Endothelial cell of umbilical vein (primary cell): Measurements from ENCODE around the gene TMEM191B. TPM values are rescaled to one million over a fixed set of nuclear protein-coding genes. Genes with fewer than 3 reads are reported as not detected.
A peak's percentile ranks its signal among the peaks of the same experiment; 100 is the strongest.
"Not testable (repeated sequence)": the region's sequence is repeated elsewhere in the genome, so short reads cannot be mapped to it uniquely, and the experiment has no call there.

Experiments used
- BruUV-seq: library from RNA; stranded (reverse); fragments of 400-500 nt; replicated peaks from 2 replicates; lab custom pipeline; 2021; lab: Mats Ljungman, UMichigan
- CTCF ChIA-PET: fragments of 300-600, 350-600 bp; sonication (Branson Sonifier 250); formaldehyde crosslinking; loops from one replicate; lab custom pipeline; 2021; ENCODE audit warnings: antibody characterized with exemption, inconsistent platforms; lab: Charles Lee
- POLR2A ChIA-PET: fragments of 300-600, 350-600 bp; sonication (Branson Sonifier 250); formaldehyde crosslinking; loops from one replicate; lab custom pipeline; 2021; ENCODE audit warnings: antibody characterized with exemption, inconsistent platforms; lab: Charles Lee
- DNase-seq: peaks from one replicate; pipeline ENCODE4 v3.0.0-alpha.2; 2011; ENCODE audit warnings: low read depth, low spot score
- FAIRE-seq: peaks from 2 replicates; lab custom pipeline; 2011; peaks lifted over from hg19 to GRCh38; lab: Jason Lieb, UNC
- H2AFZ ChIP-seq: 2 replicates; pipeline ENCODE4 v1.6.0; 2012; ENCODE audit warnings: low read depth, low read length, control low read depth, inconsistent platforms
- H3K27ac ChIP-seq: 2 replicates; pipeline ENCODE4 v1.5.1; 2011; ENCODE audit warnings: low read depth, mild to moderate bottlenecking, control low read depth, low read length, moderate library complexity; ENCODE audit not compliant: insufficient read depth
- H3K27me3 ChIP-seq, 2 experiments: 2 replicates each; pipeline versions ENCODE4 v1.6.0 to v1.6.1; 2011; ENCODE audit warnings: low read length in 2 of 2, mixed read lengths in 1 of 2; ENCODE audit not compliant: control insufficient read depth in 2 of 2, insufficient read depth in 2 of 2
- H3K36me3 ChIP-seq, 2 experiments: 2 replicates in 1 of 2; 3 replicates in 1 of 2; pipeline ENCODE4 v1.5.1; 2011; ENCODE audit warnings: low read length in 2 of 2, mild to moderate bottlenecking in 1 of 2, moderate library complexity in 1 of 2; ENCODE audit not compliant: control insufficient read depth in 2 of 2, insufficient read depth in 2 of 2; ENCODE audit errors: extremely low read depth in 1 of 2
- H3K4me1 ChIP-seq: 3 replicates; pipeline ENCODE4 v1.5.1; 2011; ENCODE audit warnings: mild to moderate bottlenecking, low read length; ENCODE audit not compliant: control insufficient read depth, insufficient read depth; ENCODE audit errors: extremely low read depth
- H3K4me2 ChIP-seq: 2 replicates; pipeline ENCODE4 v1.6.1; 2011; ENCODE audit warnings: low read length, control low read depth, mixed read lengths; ENCODE audit not compliant: insufficient read depth
- H3K4me3 ChIP-seq, 3 experiments: fragments of 200-600 bp in 1 of 3; sonication (generic), shearing (Covaris generic) in 1 of 3; replicated peaks in 1 of 3; 2 replicates each; pipeline ENCODE4 v1.5.1; 2011 to 2016; ENCODE audit warnings: control low read depth in 3 of 3, low read length in 3 of 3, mild to moderate bottlenecking in 2 of 3, inconsistent platforms in 1 of 3, low read depth in 1 of 3, moderate library complexity in 1 of 3; ENCODE audit not compliant: insufficient read depth in 1 of 3
- H3K79me2 ChIP-seq: 2 replicates; pipeline ENCODE4 v1.6.0; 2012; ENCODE audit warnings: low read length, inconsistent platforms; ENCODE audit not compliant: control insufficient read depth, insufficient read depth
- H3K9ac ChIP-seq: replicated peaks from 2 replicates; pipeline ENCODE3; 2011; ENCODE audit warnings: low read length, control low read depth; ENCODE audit not compliant: insufficient read depth; ENCODE audit errors: extremely low read depth
- H3K9me1 ChIP-seq: replicated peaks from 3 replicates; pipeline ENCODE4 v1.6.0; 2011; ENCODE audit warnings: mild to moderate bottlenecking, low read length; ENCODE audit not compliant: control insufficient read depth, insufficient read depth; ENCODE audit errors: extremely low read depth
- H3K9me3 ChIP-seq: replicated peaks from 2 replicates; pipeline ENCODE4 v1.5.1; 2012; ENCODE audit warnings: low read length, inconsistent platforms; ENCODE audit not compliant: control insufficient read depth, insufficient read depth
- H4K20me1 ChIP-seq: replicated peaks from 2 replicates; pipeline ENCODE3; 2011; ENCODE audit warnings: mild to moderate bottlenecking, low read length; ENCODE audit not compliant: control insufficient read depth, insufficient read depth; ENCODE audit errors: extremely low read depth
- dilution Hi-C: fragments of 300-500 bp; cut with MboI; formaldehyde crosslinking; loops from one replicate; pipeline ENCODE4 v1.15.0; 2019; ENCODE audit warnings: low sequenced_read_pairs; ENCODE audit not compliant: extremely low pct_ligation_motif_present
- intact Hi-C: fragments of 100-400 bp; cut with micrococcal nuclease; formaldehyde crosslinking; loops from one replicate; pipeline ENCODE4 v1.10.0; 2022
- polyA plus RNA-seq, 4 experiments: library from polyadenylated mRNA; depleted of rRNA in 3 of 4; stranded (reverse) in 3 of 4; unstranded in 1 of 4; fragments of >200 nt; gene quantifications; 2 replicates each; pipeline versions ENCODE4 v1.2.1 to v1.2.3, GENCODE V29; 2011 to 2012; ENCODE audit warnings: missing spikeins in 1 of 4
- total RNA-seq: library from RNA; stranded (reverse); gene quantifications from 2 replicates; pipeline ENCODE4 v1.2.3, GENCODE V29; 2021

Gene TMEM191B
- total and polyA plus RNA-seq, 2 donors (not counting 3 experiments of a cell fraction or from before 2014, with no cell fraction given) = 0.33 TPM; not detected in 1

- BruUV-seq, CTCF ChIA-PET, FAIRE-seq: not testable (repeated sequence)
These were observed 4.3 kb upstream of the TMEM191B start for GRCh38 chr22:18523328-18523727.

GRCh38 chr22:18528597-18529415 is 1.2 kb downstream of the TMEM191B start:
- H3K27me3 ChIP-seq, H3K36me3 ChIP-seq, BruUV-seq, H3K4me2 ChIP-seq, POLR2A ChIA-PET, CTCF ChIA-PET, H3K9me3 ChIP-seq, H4K20me1 ChIP-seq, H3K9ac ChIP-seq, H3K4me3 ChIP-seq, H3K9me1 ChIP-seq, H3K27ac ChIP-seq, H3K4me1 ChIP-seq, H2AFZ ChIP-seq, H3K79me2 ChIP-seq, intact Hi-C loops, FAIRE-seq, dilution Hi-C loops: not testable (repeated sequence)
- DNase-seq = peak; percentile 36

More at GRCh38 chr22:18523328-18523727, 4.3 kb upstream of the TMEM191B start:
- H3K4me1 ChIP-seq, H4K20me1 ChIP-seq, H3K4me3 ChIP-seq, H3K27me3 ChIP-seq, dilution Hi-C loops, DNase-seq, H3K9ac ChIP-seq, intact Hi-C loops, H3K9me1 ChIP-seq, H3K9me3 ChIP-seq, H2AFZ ChIP-seq, H3K4me2 ChIP-seq, POLR2A ChIA-PET, H3K36me3 ChIP-seq, H3K27ac ChIP-seq, H3K79me2 ChIP-seq: not testable (repeated sequence)

- H3K27me3 ChIP-seq, H3K36me3 ChIP-seq, FAIRE-seq, H3K4me3 ChIP-seq, DNase-seq, H2AFZ ChIP-seq, H3K4me1 ChIP-seq, H3K27ac ChIP-seq, dilution Hi-C loops, H3K4me2 ChIP-seq, intact Hi-C loops, BruUV-seq, H4K20me1 ChIP-seq, CTCF ChIA-PET, H3K9ac ChIP-seq, H3K79me2 ChIP-seq, H3K9me3 ChIP-seq, H3K9me1 ChIP-seq, POLR2A ChIA-PET: not testable (repeated sequence)
These were observed 2.0 kb downstream of the TMEM191B start for GRCh38 chr22:18529416-18530145.

GRCh38 chr22:18533633-18534032 is 6.0 kb downstream of the TMEM191B start:
- FAIRE-seq, H3K9me3 ChIP-seq, dilution Hi-C loops, H3K9me1 ChIP-seq, H3K27ac ChIP-seq, H2AFZ ChIP-seq, H3K9ac ChIP-seq, H3K36me3 ChIP-seq, intact Hi-C loops, BruUV-seq, H3K4me3 ChIP-seq, H3K79me2 ChIP-seq, H3K4me2 ChIP-seq, DNase-seq, H4K20me1 ChIP-seq, CTCF ChIA-PET, H3K27me3 ChIP-seq, H3K4me1 ChIP-seq, POLR2A ChIA-PET: not testable (repeated sequence)
